Activated naive CD8-positive, alpha-beta T cell treated with anti-CD3 and anti-CD28 coated beads for 36 hours (primary cell): ENCODE data around the gene ZSWIM6. TPM values are rescaled to one million over a fixed set of nuclear protein-coding genes. Genes with fewer than 3 reads are reported as not detected.
"Not testable (repeated sequence)": the region's sequence is repeated elsewhere in the genome, so short reads cannot be mapped to it uniquely, and the experiment has no call there.

Source experiments
- DNase-seq: peaks from one replicate; pipeline ENCODE4 v3.0.0; 2021
- H3K27ac Mint-ChIP-seq: one replicate; pipeline ENCODE4 v1.8.0; 2022; ENCODE audit warnings: mild to moderate bottlenecking, moderate library complexity, mixed read lengths
- H3K27me3 Mint-ChIP-seq: one replicate; pipeline ENCODE4 v1.8.0; 2022; ENCODE audit warnings: mild to moderate bottlenecking, mixed read lengths
- H3K36me3 Mint-ChIP-seq: one replicate; pipeline ENCODE4 v1.8.0; 2021; ENCODE audit warnings: mild to moderate bottlenecking, mixed read lengths
- H3K4me1 Mint-ChIP-seq: one replicate; pipeline ENCODE4 v1.8.0; 2021; ENCODE audit warnings: mixed read lengths
- H3K4me3 Mint-ChIP-seq: one replicate; pipeline ENCODE4 v1.8.0; 2022; ENCODE audit warnings: mild to moderate bottlenecking, moderate library complexity, mixed read lengths
- H3K9me3 Mint-ChIP-seq: one replicate; pipeline ENCODE4 v1.8.0; 2022; ENCODE audit warnings: mixed read lengths
- total RNA-seq, 2 experiments: library from RNA; stranded (reverse); gene quantifications; one replicate each; pipeline ENCODE4 v1.2.3, GENCODE V29; 2021

ZSWIM6 gene
- total RNA-seq, 2 experiments from 2014 or later, result 3.0 to 3.2 TPM

GRCh38 chr5:61413205-61413604 is 81.1 kb downstream of the ZSWIM6 start:
- H3K27me3 Mint-ChIP-seq, H3K4me3 Mint-ChIP-seq, DNase-seq, H3K27ac Mint-ChIP-seq, H3K36me3 Mint-ChIP-seq, H3K9me3 Mint-ChIP-seq: not testable (repeated sequence)
- H3K4me1 Mint-ChIP-seq, result peaks cover 43% of the 10 kb centered on the region

GRCh38 chr5:61414806-61415205 is 82.7 kb downstream of the ZSWIM6 start:
- DNase-seq, result no peak
- Mint-ChIP-seq H3K4me1 (peaks cover 32% of the 10 kb centered on the region), H3K27ac (no peak overlapping the region), H3K36me3 (no peaks in the 10 kb centered on the region), H3K9me3 (no peaks in the 10 kb centered on the region), H3K27me3 (no peaks in the 10 kb centered on the region), H3K4me3 (no peak overlapping the region)

- no peak for DNase-seq
- Mint-ChIP-seq H3K9me3 (no peaks in the 10 kb centered on the region), H3K4me1 (peaks cover 30% of the 10 kb centered on the region), H3K27ac (no peak overlapping the region), H3K36me3 (no peaks in the 10 kb centered on the region), H3K4me3 (no peak overlapping the region), H3K27me3 (no peaks in the 10 kb centered on the region)
Measured at GRCh38 chr5:61416010-61416409, 84.0 kb downstream of the ZSWIM6 start.

- Mint-ChIP-seq H3K27ac (no peak overlapping the region), H3K36me3 (peaks cover 2% of the 10 kb centered on the region), H3K4me3 (no peak overlapping the region), H3K27me3 (no peaks in the 10 kb centered on the region), H3K4me1 (peaks cover 30% of the 10 kb centered on the region), H3K9me3 (peaks cover 4% of the 10 kb centered on the region)
- no peak for DNase-seq
Measured at GRCh38 chr5:61416420-61416819, 84.4 kb downstream of the ZSWIM6 start.

- Mint-ChIP-seq H3K36me3 (peaks cover 8% of the 10 kb centered on the region), H3K4me3 (no peak overlapping the region), H3K4me1 (peaks cover 27% of the 10 kb centered on the region), H3K27me3 (no peaks in the 10 kb centered on the region), H3K9me3 (peaks cover 6% of the 10 kb centered on the region), H3K27ac (no peak overlapping the region)
- no peak for DNase-seq
Measured at GRCh38 chr5:61417340-61417739, 85.3 kb downstream of the ZSWIM6 start.

- DNase-seq, result no peak
- H3K27me3 Mint-ChIP-seq, result no peaks in the 10 kb centered on the region
- peaks cover 6% of the 10 kb centered on the region for H3K9me3 Mint-ChIP-seq
- no peak overlapping the region for H3K27ac Mint-ChIP-seq
- no peak overlapping the region for H3K4me3 Mint-ChIP-seq
- peaks cover 8% of the 10 kb centered on the region for H3K36me3 Mint-ChIP-seq
- H3K4me1 Mint-ChIP-seq, result peaks cover 27% of the 10 kb centered on the region
Measured at GRCh38 chr5:61417851-61418250, 85.8 kb downstream of the ZSWIM6 start.

GRCh38 chr5:61419106-61419505 is 87.0 kb downstream of the ZSWIM6 start:
- Mint-ChIP-seq H3K36me3 (peaks cover 8% of the 10 kb centered on the region), H3K9me3 (peaks cover 6% of the 10 kb centered on the region), H3K27ac (no peak overlapping the region), H3K4me3 (no peak overlapping the region), H3K27me3 (no peaks in the 10 kb centered on the region), H3K4me1 (peaks cover 36% of the 10 kb centered on the region)
- no peak for DNase-seq

GRCh38 chr5:61420016-61420415 is 88.0 kb downstream of the ZSWIM6 start:
- no peak for DNase-seq
- peaks cover 37% of the 10 kb centered on the region for H3K4me1 Mint-ChIP-seq
- no peak overlapping the region for H3K27ac Mint-ChIP-seq
- H3K4me3 Mint-ChIP-seq, result no peak overlapping the region
- peaks cover 8% of the 10 kb centered on the region for H3K36me3 Mint-ChIP-seq
- no peaks in the 10 kb centered on the region for H3K27me3 Mint-ChIP-seq
- H3K9me3 Mint-ChIP-seq, result peaks cover 6% of the 10 kb centered on the region

- H3K9me3 Mint-ChIP-seq, result not testable (repeated sequence)
Measured at GRCh38 chr5:61421262-61421661, 89.2 kb downstream of the ZSWIM6 start.

GRCh38 chr5:61423487-61424145 is 91.6 kb downstream of the ZSWIM6 start:
- DNase-seq, result no peak
- no peak overlapping the region for H3K27ac Mint-ChIP-seq
- H3K4me3 Mint-ChIP-seq, result no peak overlapping the region
- H3K36me3 Mint-ChIP-seq, result peaks cover 8% of the 10 kb centered on the region
- peaks cover 6% of the 10 kb centered on the region for H3K9me3 Mint-ChIP-seq
- H3K4me1 Mint-ChIP-seq, result peaks cover 18% of the 10 kb centered on the region
- H3K27me3 Mint-ChIP-seq, result no peaks in the 10 kb centered on the region

More at GRCh38 chr5:61421262-61421661, 89.2 kb downstream of the ZSWIM6 start:
- peaks cover 29% of the 10 kb centered on the region for H3K4me1 Mint-ChIP-seq
- not testable (repeated sequence) for H3K36me3 Mint-ChIP-seq, H3K27me3 Mint-ChIP-seq, DNase-seq, H3K27ac Mint-ChIP-seq, H3K4me3 Mint-ChIP-seq

- Mint-ChIP-seq H3K27ac (no peak overlapping the region), H3K4me1 (peaks cover 19% of the 10 kb centered on the region), H3K4me3 (no peak overlapping the region), H3K9me3 (peaks cover 6% of the 10 kb centered on the region), H3K27me3 (no peaks in the 10 kb centered on the region), H3K36me3 (peaks cover 10% of the 10 kb centered on the region)
- DNase-seq, result no peak
Measured at GRCh38 chr5:61425918-61426317, 93.9 kb downstream of the ZSWIM6 start.

- H3K9me3 Mint-ChIP-seq, result peaks cover 2% of the 10 kb centered on the region
- H3K27ac Mint-ChIP-seq, result no peak overlapping the region
- peaks cover 3% of the 10 kb centered on the region for H3K36me3 Mint-ChIP-seq
- no peak for DNase-seq
- peaks cover 11% of the 10 kb centered on the region for H3K4me1 Mint-ChIP-seq
- H3K4me3 Mint-ChIP-seq, result no peak overlapping the region
- no peaks in the 10 kb centered on the region for H3K27me3 Mint-ChIP-seq
Measured at GRCh38 chr5:61429906-61430305, 97.8 kb downstream of the ZSWIM6 start.

GRCh38 chr5:61431923-61432620 is 100.0 kb downstream of the ZSWIM6 start:
- Mint-ChIP-seq H3K27me3 (no peaks in the 10 kb centered on the region), H3K36me3 (peaks cover 7% of the 10 kb centered on the region), H3K27ac (no peak overlapping the region), H3K4me1 (peaks cover 14% of the 10 kb centered on the region), H3K4me3 (no peak overlapping the region), H3K9me3 (peaks cover 2% of the 10 kb centered on the region)
- DNase-seq, result no peak

GRCh38 chr5:61435368-61435767 is 103.3 kb downstream of the ZSWIM6 start:
- Mint-ChIP-seq H3K4me3 (no peak overlapping the region), H3K27ac (no peak overlapping the region), H3K36me3 (peaks cover 6% of the 10 kb centered on the region), H3K9me3 (peaks cover 7% of the 10 kb centered on the region), H3K4me1 (peaks cover 8% of the 10 kb centered on the region), H3K27me3 (no peaks in the 10 kb centered on the region)
- DNase-seq, result no peak

GRCh38 chr5:61438298-61438970 is 106.4 kb downstream of the ZSWIM6 start:
- Mint-ChIP-seq H3K27me3 (no peaks in the 10 kb centered on the region), H3K36me3 (peaks cover 24% of the 10 kb centered on the region), H3K4me1 (peaks cover 6% of the 10 kb centered on the region), H3K4me3 (no peak overlapping the region), H3K27ac (no peak overlapping the region), H3K9me3 (peaks cover 28% of the 10 kb centered on the region)
- no peak for DNase-seq
